ENCODE data around the gene CCDC43. TPM values are rescaled to one million over a fixed set of nuclear protein-coding genes. Genes with fewer than 3 reads are reported as not detected.
A peak's percentile ranks its signal among the peaks of the same experiment; 100 is the strongest.

The CCDC43 gene
- total RNA-seq, 1 experiment from 2014 or later = 16.0 TPM

GRCh38 chr17:44655983-44656710 is 33.4 kb downstream of the CCDC43 start, which contains the start of gene MEIOC:
TSS of gene MEIOC (plus strand) at chr17:44656468. CDS start at chr17:44656614, 146 bp downstream.
- no peaks in the 10 kb centered on the region for H3K36me3 ChIP-seq (ENCODE audit: control insufficient read depth, insufficient read depth, low read length)
- H3K4me1 ChIP-seq (ENCODE audit: control insufficient read depth, insufficient read depth, low read length) = no peaks in the 10 kb centered on the region
- H3K27me3 ChIP-seq (ENCODE audit: control insufficient read depth, insufficient read depth, low read length) = no peaks in the 10 kb centered on the region
- ChIA-PET CTCF (interaction anchor here (0.6 kb wide), 1 partner anchor 624 kb away, joined by 3 read pairs; no protein-coding TSS in a partner anchor), POLR2A (no interaction called here)
- in situ Hi-C loops (cut with HindIII; ENCODE audit: low pct_unique_long_range_greater_than_20kb, low sequenced_read_pairs) = no loop called here
- no peak within 1 kb of the TSS for H3K27ac ChIP-seq (ENCODE audit: low read length)
- DNase-seq (ENCODE audit: low read depth, low spot score) = no peak
- H3K9me3 ChIP-seq (ENCODE audit: control insufficient read depth, insufficient read depth, low read depth, low read length) = no peaks in the 10 kb centered on the region
- BruUV-seq (replicated peaks) = no TSS peak
- intact Hi-C loops (cut with micrococcal nuclease; ENCODE audit: unreplicated experiment) = no loop called here
- ATAC-seq = peak; percentile 85
- TF ChIP-seq REST (IDR thresholded peaks at IDR 0.05; ENCODE audit: insufficient read depth in 1 of 2, low read depth in 2 of 2, low read length in 1 of 2) (no peak), CTCF (IDR thresholded peaks at IDR 0.05) (peak; percentile 9; the same call in 1 of the 2 replicates), SIN3A (IDR thresholded peaks at IDR 0.05; ENCODE audit: borderline replicate concordance, insufficient read depth, low read depth, low read length) (no peak)
- H3K4me3 ChIP-seq (ENCODE audit: low read depth in 2 of 2, low read length in 2 of 2) = peak within 1 kb of the TSS; percentile 28 to 42

- in situ Hi-C loops (cut with HindIII; ENCODE audit: low pct_unique_long_range_greater_than_20kb, low sequenced_read_pairs) (no loop called here), intact Hi-C loops (cut with micrococcal nuclease; ENCODE audit: unreplicated experiment) (no loop called here)
- no peak overlapping the region for H3K27ac ChIP-seq (ENCODE audit: low read length)
- H3K4me1 ChIP-seq (ENCODE audit: control insufficient read depth, insufficient read depth, low read length) = no peaks in the 10 kb centered on the region
- no peak overlapping the region for H3K4me3 ChIP-seq (ENCODE audit: low read depth in 2 of 2, low read length in 2 of 2)
- BruUV-seq (replicated peaks) = no TSS peak
- H3K27me3 ChIP-seq (ENCODE audit: control insufficient read depth, insufficient read depth, low read length) = no peaks in the 10 kb centered on the region
- H3K36me3 ChIP-seq (ENCODE audit: control insufficient read depth, insufficient read depth, low read length) = no peaks in the 10 kb centered on the region
- ChIA-PET POLR2A (interaction anchor here (0.6 kb wide), 1 partner anchor 16 kb away, joined by 5 read pairs; no protein-coding TSS in a partner anchor), CTCF (interaction anchor here (0.6 kb wide), 1 partner anchor 941 kb away, joined by 5 read pairs; no protein-coding TSS in a partner anchor)
- DNase-seq (ENCODE audit: low read depth, low spot score) (no peak), ATAC-seq (no peak)
- H3K9me3 ChIP-seq (ENCODE audit: control insufficient read depth, insufficient read depth, low read depth, low read length) = no peaks in the 10 kb centered on the region
- no peak for TF ChIP-seq REST (IDR thresholded peaks at IDR 0.05; ENCODE audit: insufficient read depth in 1 of 2, low read depth in 2 of 2, low read length in 1 of 2)
- TF ChIP-seq SIN3A (IDR thresholded peaks at IDR 0.05; ENCODE audit: borderline replicate concordance, insufficient read depth, low read depth, low read length) = no peak
- TF ChIP-seq POLR2AphosphoS5 (IDR thresholded peaks at IDR 0.05; ENCODE audit: low read depth, low read length) = no peak
- no peak for TF ChIP-seq CTCF (IDR thresholded peaks at IDR 0.05)
- no peak for TF ChIP-seq TCF7L2 (IDR thresholded peaks at IDR 0.05; ENCODE audit: low read depth, low read length)
Measured at GRCh38 chr17:44653954-44654353, 35.6 kb downstream of the CCDC43 start.
